Adrenal gland (tissue), 5 donors: ENCODE measurements around the gene DNAH2.

Source experiments
- POLR2A ChIP-seq, 2 donors: fragments of 450-650 bp; IDR thresholded peaks; one replicate each; pipeline ENCODE4 v1.6.1; 2017; ENCODE audit warnings: antibody characterized with exemption in 2 of 2, mild to moderate bottlenecking in 2 of 2, moderate library complexity in 1 of 2
- TF ChIP-seq, protein P1 (sequence below), 6 experiments: fragments of 450-650 bp in 4 of 6; fragments of 200-600 bp in 2 of 6; sonication (generic) in 1 of 6; IDR thresholded peaks; 1 replicate in 5 of 6; 2 replicates in 1 of 6; pipeline versions ENCODE4 v1.5.1 to v1.8.0; 2016 to 2021; ENCODE audit warnings: antibody characterized with exemption in 6 of 6, mild to moderate bottlenecking in 2 of 6, moderate library complexity in 1 of 6
- donor health status: DM: no; HTN: no; CAD: no.

- TF ChIP-seq, protein P1, sequence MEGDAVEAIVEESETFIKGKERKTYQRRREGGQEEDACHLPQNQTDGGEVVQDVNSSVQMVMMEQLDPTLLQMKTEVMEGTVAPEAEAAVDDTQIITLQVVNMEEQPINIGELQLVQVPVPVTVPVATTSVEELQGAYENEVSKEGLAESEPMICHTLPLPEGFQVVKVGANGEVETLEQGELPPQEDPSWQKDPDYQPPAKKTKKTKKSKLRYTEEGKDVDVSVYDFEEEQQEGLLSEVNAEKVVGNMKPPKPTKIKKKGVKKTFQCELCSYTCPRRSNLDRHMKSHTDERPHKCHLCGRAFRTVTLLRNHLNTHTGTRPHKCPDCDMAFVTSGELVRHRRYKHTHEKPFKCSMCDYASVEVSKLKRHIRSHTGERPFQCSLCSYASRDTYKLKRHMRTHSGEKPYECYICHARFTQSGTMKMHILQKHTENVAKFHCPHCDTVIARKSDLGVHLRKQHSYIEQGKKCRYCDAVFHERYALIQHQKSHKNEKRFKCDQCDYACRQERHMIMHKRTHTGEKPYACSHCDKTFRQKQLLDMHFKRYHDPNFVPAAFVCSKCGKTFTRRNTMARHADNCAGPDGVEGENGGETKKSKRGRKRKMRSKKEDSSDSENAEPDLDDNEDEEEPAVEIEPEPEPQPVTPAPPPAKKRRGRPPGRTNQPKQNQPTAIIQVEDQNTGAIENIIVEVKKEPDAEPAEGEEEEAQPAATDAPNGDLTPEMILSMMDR (IDR thresholded peaks at IDR 0.05), result no peak
- TF ChIP-seq POLR2A (IDR thresholded peaks at IDR 0.05), result peak; percentile 72 to 79
Measured at GRCh38 chr17:7843536-7844291, 126.2 kb downstream of the DNAH2 start.
